ENCODE measurements around the gene GPC5.
A peak's percentile ranks its signal among the peaks of the same experiment; 100 is the strongest.

The GPC5 gene

GRCh38 chr13:91622778-91623550 lies 224.5 kb downstream of the GPC5 start:
- no peak for DNase-seq (ENCODE audit: low read depth)
- no peak overlapping the region for H3K4me3 ChIP-seq (ENCODE audit: low read depth, low read length)

- no peak for DNase-seq (ENCODE audit: low read depth)
- no peak overlapping the region for H3K4me3 ChIP-seq (ENCODE audit: low read depth, low read length)
These were observed 229.7 kb downstream of the GPC5 start for GRCh38 chr13:91627952-91628739.

- H3K4me3 ChIP-seq (ENCODE audit: low read depth, low read length): no peak overlapping the region
- DNase-seq (ENCODE audit: low read depth): no peak
These were observed 232.5 kb downstream of the GPC5 start for GRCh38 chr13:91630946-91631345.

GRCh38 chr13:91632086-91632485 lies 233.7 kb downstream of the GPC5 start:
- DNase-seq (ENCODE audit: low read depth): no peak
- H3K4me3 ChIP-seq (ENCODE audit: low read depth, low read length): no peak overlapping the region

- no peak for DNase-seq (ENCODE audit: low read depth)
- H3K4me3 ChIP-seq (ENCODE audit: low read depth, low read length): no peak overlapping the region
These were observed 240.9 kb downstream of the GPC5 start for GRCh38 chr13:91639330-91639729.

GRCh38 chr13:91643394-91643793 lies 245.0 kb downstream of the GPC5 start:
- no peak overlapping the region for H3K4me3 ChIP-seq (ENCODE audit: low read depth, low read length)
- no peak for DNase-seq (ENCODE audit: low read depth)

GRCh38 chr13:91644806-91645205 lies 246.4 kb downstream of the GPC5 start:
- DNase-seq (ENCODE audit: low read depth): no peak
- H3K4me3 ChIP-seq (ENCODE audit: low read depth, low read length): no peak overlapping the region

- DNase-seq (ENCODE audit: low read depth): peak; percentile 31
- no peak overlapping the region for H3K4me3 ChIP-seq (ENCODE audit: low read depth, low read length)
These were observed 249.1 kb downstream of the GPC5 start for GRCh38 chr13:91647361-91647990.

GRCh38 chr13:91648012-91648411 lies 249.6 kb downstream of the GPC5 start:
- no peak overlapping the region for H3K4me3 ChIP-seq (ENCODE audit: low read depth, low read length)
- DNase-seq (ENCODE audit: low read depth): no peak

- no peak for DNase-seq (ENCODE audit: low read depth)
- H3K4me3 ChIP-seq (ENCODE audit: low read depth, low read length): no peak overlapping the region
These were observed 251.0 kb downstream of the GPC5 start for GRCh38 chr13:91649456-91649855.

- H3K4me3 ChIP-seq (ENCODE audit: low read depth, low read length): no peak overlapping the region
- DNase-seq (ENCODE audit: low read depth): peak; percentile 32
These were observed 254.2 kb downstream of the GPC5 start for GRCh38 chr13:91652404-91653301.

- DNase-seq (ENCODE audit: low read depth): no peak
- no peak overlapping the region for H3K4me3 ChIP-seq (ENCODE audit: low read depth, low read length)
These were observed 257.3 kb downstream of the GPC5 start for GRCh38 chr13:91655731-91656130.

GRCh38 chr13:91657283-91657682 lies 258.9 kb downstream of the GPC5 start:
- no peak overlapping the region for H3K4me3 ChIP-seq (ENCODE audit: low read depth, low read length)
- no peak for DNase-seq (ENCODE audit: low read depth)

GRCh38 chr13:91659256-91660075 lies 261.0 kb downstream of the GPC5 start:
- no peak overlapping the region for H3K4me3 ChIP-seq (ENCODE audit: low read depth, low read length)
- no peak for DNase-seq (ENCODE audit: low read depth)

- DNase-seq (ENCODE audit: low read depth): no peak
These were observed 261.6 kb downstream of the GPC5 start for GRCh38 chr13:91660076-91660415.

GRCh38 chr13:91661692-91662490 lies 263.5 kb downstream of the GPC5 start:
- no peak for DNase-seq (ENCODE audit: low read depth)
- H3K4me3 ChIP-seq (ENCODE audit: low read depth, low read length): no peak overlapping the region

More at GRCh38 chr13:91660076-91660415, 261.6 kb downstream of the GPC5 start:
- H3K4me3 ChIP-seq (ENCODE audit: low read depth, low read length): no peak overlapping the region

GRCh38 chr13:91664039-91664438 lies 265.6 kb downstream of the GPC5 start:
- no peak overlapping the region for H3K4me3 ChIP-seq (ENCODE audit: low read depth, low read length)
- no peak for DNase-seq (ENCODE audit: low read depth)

- H3K4me3 ChIP-seq (ENCODE audit: low read depth, low read length): no peak overlapping the region
- no peak for DNase-seq (ENCODE audit: low read depth)
These were observed 269.1 kb downstream of the GPC5 start for GRCh38 chr13:91667486-91667885.
